ENCODE measurements around the gene GRK5.

GRK5 gene

DNA sequence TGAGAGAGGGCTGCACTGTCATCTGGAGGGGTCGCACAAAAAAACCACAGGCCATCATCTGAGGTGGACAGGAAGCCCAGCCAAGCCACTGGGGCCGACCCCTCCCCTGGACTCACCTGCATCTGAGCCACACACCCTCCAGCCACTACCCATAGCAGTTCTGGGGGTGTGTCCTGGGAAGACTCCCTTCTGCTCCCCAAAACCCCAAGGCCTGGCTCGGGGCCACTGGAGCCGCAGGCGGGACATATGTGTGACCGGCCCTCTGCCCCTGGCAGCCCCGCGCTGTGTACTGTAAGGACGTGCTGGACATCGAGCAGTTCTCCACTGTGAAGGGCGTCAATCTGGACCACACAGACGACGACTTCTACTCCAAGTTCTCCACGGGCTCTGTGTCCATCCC lies 245.0 kb downstream of the GRK5 start:
- Histone ChIP-seq H3K4ac (ENCODE audit: low read depth, low read length) (no peak overlapping the region), H3K36me3 (ENCODE audit: control insufficient read depth in 1 of 2, insufficient read depth in 2 of 2, low read length in 2 of 2) (no peaks in the 10 kb centered on the region), H3K9ac (ENCODE audit: low read length) (no peak overlapping the region), H3K9me3 (ENCODE audit: insufficient read depth, low read depth, low read length) (no peaks in the 10 kb centered on the region), H3K4me3 (ENCODE audit: low read depth, low read length) (no peak overlapping the region), H3K4me1 (ENCODE audit: control insufficient read depth in 1 of 2, insufficient read depth in 2 of 2, low read length in 2 of 2) (peaks cover 3% of the 10 kb centered on the region in 2 experiments), H3K79me1 (ENCODE audit: low read length) (no peaks in the 10 kb centered on the region), H2AFZ (ENCODE audit: insufficient read depth, low read length, poor library complexity) (no peak overlapping the region), H4K91ac (ENCODE audit: low read depth, low read length) (no peak overlapping the region), H4K8ac (ENCODE audit: low read depth, low read length) (no peak overlapping the region), H2AK5ac (ENCODE audit: low read length) (no peak overlapping the region), H2BK120ac (ENCODE audit: insufficient read depth, low read length, poor library complexity) (no peak overlapping the region), H3K18ac (ENCODE audit: low read length) (no peak overlapping the region), H3K27ac (ENCODE audit: low read depth, low read length) (no peak overlapping the region), H2BK12ac (ENCODE audit: low read length) (no peak overlapping the region), H3K27me3 (ENCODE audit: insufficient read depth, low read length) (no peaks in the 10 kb centered on the region), H3K79me2 (ENCODE audit: control insufficient read depth, insufficient read depth, low read length, poor library complexity) (no peaks in the 10 kb centered on the region), H2BK5ac (ENCODE audit: low read depth, low read length, poor library complexity) (no peak overlapping the region), H3K14ac (ENCODE audit: low read length) (no peak overlapping the region), H3K4me2 (ENCODE audit: low read length) (no peak overlapping the region), H4K12ac (ENCODE audit: low read depth, low read length) (no peak overlapping the region), H3K23ac (ENCODE audit: low read length) (no peak overlapping the region)
- DNase-seq = no peak
- WGBS (ENCODE audit: extremely low coverage, insufficient coverage, insufficient read length) = no CpG with 5 or more reads among the region's 14 CpGs

DNA sequence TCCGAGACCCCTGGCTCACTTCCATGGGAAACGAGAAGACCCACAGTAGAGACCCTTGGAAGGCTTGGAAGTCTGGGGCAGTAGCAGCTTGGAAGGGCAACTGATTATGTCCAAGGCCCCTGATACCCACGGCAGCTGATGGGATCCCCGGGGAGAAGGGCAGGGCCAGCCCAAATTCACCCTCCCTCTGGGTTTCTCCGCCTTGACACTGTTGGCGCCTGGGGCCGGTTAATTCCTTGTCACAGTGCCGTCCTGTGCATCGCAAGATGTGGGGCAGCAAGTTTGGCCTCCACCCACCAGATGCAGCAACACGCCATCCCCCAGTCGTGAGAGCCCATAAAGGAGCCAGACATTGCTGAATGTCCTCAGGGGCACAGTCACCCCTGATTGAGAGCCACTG lies 245.9 kb downstream of the GRK5 start:
- no peak overlapping the region for H3K27ac ChIP-seq (ENCODE audit: low read depth, low read length)
- no peaks in the 10 kb centered on the region for H3K27me3 ChIP-seq (ENCODE audit: insufficient read depth, low read length)
- no peaks in the 10 kb centered on the region for H3K36me3 ChIP-seq (ENCODE audit: control insufficient read depth in 1 of 2, insufficient read depth in 2 of 2, low read length in 2 of 2)
- no peak overlapping the region for H3K18ac ChIP-seq (ENCODE audit: low read length)
- H3K4me2 ChIP-seq (ENCODE audit: low read length) = no peak overlapping the region
- no peak overlapping the region for H3K23ac ChIP-seq (ENCODE audit: low read length)
- H3K4me3 ChIP-seq (ENCODE audit: low read depth, low read length) = no peak overlapping the region
- no peaks in the 10 kb centered on the region for H3K79me2 ChIP-seq (ENCODE audit: control insufficient read depth, insufficient read depth, low read length, poor library complexity)
- no peak overlapping the region for H3K14ac ChIP-seq (ENCODE audit: low read length)
- no peak overlapping the region for H4K91ac ChIP-seq (ENCODE audit: low read depth, low read length)
- H3K4me1 ChIP-seq (ENCODE audit: control insufficient read depth in 1 of 2, insufficient read depth in 2 of 2, low read length in 2 of 2) = peaks cover 3% of the 10 kb centered on the region in 2 experiments
- H3K9ac ChIP-seq (ENCODE audit: low read length) = no peak overlapping the region
- H2AFZ ChIP-seq (ENCODE audit: insufficient read depth, low read length, poor library complexity) = no peak overlapping the region
- H3K9me3 ChIP-seq (ENCODE audit: insufficient read depth, low read depth, low read length) = no peaks in the 10 kb centered on the region
- H3K79me1 ChIP-seq (ENCODE audit: low read length) = no peaks in the 10 kb centered on the region
- no peak overlapping the region for H4K8ac ChIP-seq (ENCODE audit: low read depth, low read length)
- no peak overlapping the region for H2BK120ac ChIP-seq (ENCODE audit: insufficient read depth, low read length, poor library complexity)
- no peak overlapping the region for H2AK5ac ChIP-seq (ENCODE audit: low read length)
- no peak overlapping the region for H3K4ac ChIP-seq (ENCODE audit: low read depth, low read length)
- no peak overlapping the region for H2BK12ac ChIP-seq (ENCODE audit: low read length)
- no peak for DNase-seq
- no peak overlapping the region for H2BK5ac ChIP-seq (ENCODE audit: low read depth, low read length, poor library complexity)
- no CpG with 5 or more reads among the region's 11 CpGs for WGBS (ENCODE audit: extremely low coverage, insufficient coverage, insufficient read length)
- H4K12ac ChIP-seq (ENCODE audit: low read depth, low read length) = no peak overlapping the region

DNA sequence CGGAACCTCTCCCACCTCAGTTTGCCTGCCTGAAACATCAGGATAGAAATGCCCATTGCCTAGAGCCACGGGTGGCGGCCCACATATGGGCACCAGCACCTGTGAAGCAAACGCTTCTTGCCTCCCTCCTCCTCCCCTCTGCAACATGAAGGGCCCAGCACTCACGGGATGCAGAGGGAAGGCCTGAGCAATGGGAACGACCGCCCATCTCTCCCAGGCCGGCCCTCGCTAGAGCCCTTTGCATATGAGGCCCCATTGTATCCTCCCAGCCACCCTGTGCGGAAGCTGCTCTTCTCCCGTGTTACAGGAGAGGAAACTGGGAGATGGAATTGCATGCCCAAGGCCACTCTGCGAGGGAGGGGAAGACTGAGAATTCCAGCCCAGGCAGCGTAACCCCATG lies 246.9 kb downstream of the GRK5 start:
- Histone ChIP-seq H4K12ac (ENCODE audit: low read depth, low read length) (no peak overlapping the region), H3K4me1 (ENCODE audit: control insufficient read depth in 1 of 2, insufficient read depth in 2 of 2, low read length in 2 of 2) (peaks cover 3% of the 10 kb centered on the region in 2 experiments), H3K14ac (ENCODE audit: low read length) (no peak overlapping the region), H3K4ac (ENCODE audit: low read depth, low read length) (no peak overlapping the region), H3K79me2 (ENCODE audit: control insufficient read depth, insufficient read depth, low read length, poor library complexity) (no peaks in the 10 kb centered on the region), H2AK5ac (ENCODE audit: low read length) (no peak overlapping the region), H3K18ac (ENCODE audit: low read length) (no peak overlapping the region), H3K27me3 (ENCODE audit: insufficient read depth, low read length) (no peaks in the 10 kb centered on the region), H3K23ac (ENCODE audit: low read length) (no peak overlapping the region), H4K8ac (ENCODE audit: low read depth, low read length) (no peak overlapping the region), H2AFZ (ENCODE audit: insufficient read depth, low read length, poor library complexity) (no peak overlapping the region), H3K36me3 (ENCODE audit: control insufficient read depth in 1 of 2, insufficient read depth in 2 of 2, low read length in 2 of 2) (no peaks in the 10 kb centered on the region), H3K9ac (ENCODE audit: low read length) (no peak overlapping the region), H3K4me2 (ENCODE audit: low read length) (no peak overlapping the region), H3K9me3 (ENCODE audit: insufficient read depth, low read depth, low read length) (no peaks in the 10 kb centered on the region), H2BK12ac (ENCODE audit: low read length) (no peak overlapping the region), H2BK5ac (ENCODE audit: low read depth, low read length, poor library complexity) (no peak overlapping the region), H4K91ac (ENCODE audit: low read depth, low read length) (no peak overlapping the region), H3K79me1 (ENCODE audit: low read length) (no peaks in the 10 kb centered on the region), H3K4me3 (ENCODE audit: low read depth, low read length) (no peak overlapping the region), H3K27ac (ENCODE audit: low read depth, low read length) (no peak overlapping the region), H2BK120ac (ENCODE audit: insufficient read depth, low read length, poor library complexity) (no peak overlapping the region)
- peak; percentile 27 to 76 for DNase-seq
- no CpG with 5 or more reads among the region's 13 CpGs for WGBS (ENCODE audit: extremely low coverage, insufficient coverage, insufficient read length)

DNA sequence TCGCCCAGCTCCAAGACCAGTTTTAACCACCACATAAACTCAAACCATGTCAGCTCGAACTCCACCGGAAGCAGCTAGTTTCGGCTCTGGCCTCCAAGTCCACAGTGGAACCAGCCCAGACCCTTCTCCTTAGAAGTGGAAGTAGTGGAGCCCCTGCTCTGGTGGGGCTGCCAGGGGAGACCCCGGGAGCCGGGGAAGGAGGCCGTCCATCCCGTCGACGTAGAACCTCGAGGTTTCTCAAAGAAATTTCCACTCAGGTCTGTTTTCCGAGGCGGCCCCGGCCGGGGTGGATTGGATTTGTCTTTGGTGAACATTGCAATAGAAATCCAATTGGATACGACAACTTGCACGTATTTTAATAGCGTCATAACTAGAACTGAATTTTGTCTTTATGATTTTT lies 247.6 kb downstream of the GRK5 start:
- Histone ChIP-seq H2AFZ (ENCODE audit: insufficient read depth, low read length, poor library complexity) (no peak overlapping the region), H3K9ac (ENCODE audit: low read length) (no peak overlapping the region), H3K18ac (ENCODE audit: low read length) (no peak overlapping the region), H3K4me1 (ENCODE audit: control insufficient read depth in 1 of 2, insufficient read depth in 2 of 2, low read length in 2 of 2) (peaks cover 3% of the 10 kb centered on the region in 2 experiments), H3K36me3 (ENCODE audit: control insufficient read depth in 1 of 2, insufficient read depth in 2 of 2, low read length in 2 of 2) (no peaks in the 10 kb centered on the region), H2BK5ac (ENCODE audit: low read depth, low read length, poor library complexity) (no peak overlapping the region), H2AK5ac (ENCODE audit: low read length) (no peak overlapping the region), H4K91ac (ENCODE audit: low read depth, low read length) (no peak overlapping the region), H3K4me3 (ENCODE audit: low read depth, low read length) (no peak overlapping the region), H3K4me2 (ENCODE audit: low read length) (no peak overlapping the region), H3K23ac (ENCODE audit: low read length) (no peak overlapping the region), H4K8ac (ENCODE audit: low read depth, low read length) (no peak overlapping the region), H2BK120ac (ENCODE audit: insufficient read depth, low read length, poor library complexity) (no peak overlapping the region), H3K79me1 (ENCODE audit: low read length) (no peaks in the 10 kb centered on the region), H3K9me3 (ENCODE audit: insufficient read depth, low read depth, low read length) (no peaks in the 10 kb centered on the region), H4K12ac (ENCODE audit: low read depth, low read length) (no peak overlapping the region), H3K79me2 (ENCODE audit: control insufficient read depth, insufficient read depth, low read length, poor library complexity) (no peaks in the 10 kb centered on the region), H3K27ac (ENCODE audit: low read depth, low read length) (no peak overlapping the region), H3K27me3 (ENCODE audit: insufficient read depth, low read length) (no peaks in the 10 kb centered on the region), H3K4ac (ENCODE audit: low read depth, low read length) (no peak overlapping the region), H2BK12ac (ENCODE audit: low read length) (no peak overlapping the region), H3K14ac (ENCODE audit: low read length) (no peak overlapping the region)
- DNase-seq = no peak
- WGBS (ENCODE audit: extremely low coverage, insufficient coverage, insufficient read length) = no CpG with 5 or more reads among the region's 18 CpGs
